ENCODE results near the gene TRMT1L. TPM values are rescaled to one million over a fixed set of nuclear protein-coding genes. Genes with fewer than 3 reads are reported as not detected.

The TRMT1L gene
- total and polyA plus RNA-seq, 2 experiments from 2014 or later, result 18.3 to 28.3 TPM

GRCh38 chr1:185096531-185096930 is 60.2 kb downstream of the TRMT1L start:
- no peaks in the 10 kb centered on the region for H3K4me1 ChIP-seq (ENCODE audit: low read depth)
- H3K36me3 ChIP-seq, result peaks cover 18% of the 10 kb centered on the region
- TF ChIP-seq CTCF (IDR thresholded peaks at IDR 0.05; ENCODE audit: low read depth, low read length), result no peak
- H3K27ac ChIP-seq, result no peak overlapping the region
- H3K4me3 ChIP-seq, result no peak overlapping the region
- no peaks in the 10 kb centered on the region for H3K27me3 ChIP-seq
- no peak for DNase-seq (ENCODE audit: low read depth in 1 of 2, low spot score in 1 of 2)
- no peaks in the 10 kb centered on the region for H3K9me3 ChIP-seq (ENCODE audit: low read depth)

- no peak for DNase-seq (ENCODE audit: low read depth in 1 of 2, low spot score in 1 of 2)
- H3K4me1 ChIP-seq (ENCODE audit: low read depth), result no peaks in the 10 kb centered on the region
- H3K9me3 ChIP-seq (ENCODE audit: low read depth), result no peaks in the 10 kb centered on the region
- TF ChIP-seq CTCF (IDR thresholded peaks at IDR 0.05; ENCODE audit: low read depth, low read length), result no peak
- H3K27me3 ChIP-seq, result no peaks in the 10 kb centered on the region
- no peak overlapping the region for H3K4me3 ChIP-seq
- H3K27ac ChIP-seq, result no peak overlapping the region
- peaks cover 17% of the 10 kb centered on the region for H3K36me3 ChIP-seq
These were observed 62.0 kb downstream of the TRMT1L start for GRCh38 chr1:185094761-185095160.

GRCh38 chr1:185091480-185091879 is 65.3 kb downstream of the TRMT1L start:
- H3K27ac ChIP-seq, result no peak overlapping the region
- H3K9me3 ChIP-seq (ENCODE audit: low read depth), result no peaks in the 10 kb centered on the region
- H3K4me1 ChIP-seq (ENCODE audit: low read depth), result no peaks in the 10 kb centered on the region
- no peaks in the 10 kb centered on the region for H3K27me3 ChIP-seq
- DNase-seq (ENCODE audit: low read depth in 1 of 2, low spot score in 1 of 2), result no peak
- peaks cover 20% of the 10 kb centered on the region for H3K36me3 ChIP-seq
- H3K4me3 ChIP-seq, result no peak overlapping the region
- no peak for TF ChIP-seq CTCF (IDR thresholded peaks at IDR 0.05; ENCODE audit: low read depth, low read length)

GRCh38 chr1:185087746-185088145 is 69.0 kb downstream of the TRMT1L start:
- TF ChIP-seq CTCF (IDR thresholded peaks at IDR 0.05; ENCODE audit: low read depth, low read length), result no peak
- Histone ChIP-seq H3K9me3 (ENCODE audit: low read depth) (no peaks in the 10 kb centered on the region), H3K4me3 (no peak overlapping the region), H3K36me3 (peaks cover 9% of the 10 kb centered on the region), H3K4me1 (ENCODE audit: low read depth) (no peaks in the 10 kb centered on the region), H3K27me3 (no peaks in the 10 kb centered on the region), H3K27ac (no peak overlapping the region)
- no peak for DNase-seq (ENCODE audit: low read depth in 1 of 2, low spot score in 1 of 2)

GRCh38 chr1:185087101-185087500 is 69.7 kb downstream of the TRMT1L start:
- no peaks in the 10 kb centered on the region for H3K9me3 ChIP-seq (ENCODE audit: low read depth)
- H3K4me1 ChIP-seq (ENCODE audit: low read depth), result no peaks in the 10 kb centered on the region
- H3K27ac ChIP-seq, result no peak overlapping the region
- H3K27me3 ChIP-seq, result no peaks in the 10 kb centered on the region
- peaks cover 8% of the 10 kb centered on the region for H3K36me3 ChIP-seq
- no peak for TF ChIP-seq CTCF (IDR thresholded peaks at IDR 0.05; ENCODE audit: low read depth, low read length)
- H3K4me3 ChIP-seq, result no peak overlapping the region
- no peak for DNase-seq (ENCODE audit: low read depth in 1 of 2, low spot score in 1 of 2)

- no peaks in the 10 kb centered on the region for H3K9me3 ChIP-seq (ENCODE audit: low read depth)
- H3K27me3 ChIP-seq, result no peaks in the 10 kb centered on the region
- no peak for TF ChIP-seq CTCF (IDR thresholded peaks at IDR 0.05; ENCODE audit: low read depth, low read length)
- no peak overlapping the region for H3K4me3 ChIP-seq
- peaks cover 8% of the 10 kb centered on the region for H3K36me3 ChIP-seq
- no peak overlapping the region for H3K27ac ChIP-seq
- H3K4me1 ChIP-seq (ENCODE audit: low read depth), result no peaks in the 10 kb centered on the region
- no peak for DNase-seq (ENCODE audit: low read depth in 1 of 2, low spot score in 1 of 2)
These were observed 72.9 kb downstream of the TRMT1L start for GRCh38 chr1:185083818-185084217.

All from cardiac muscle cell (in vitro differentiated cells and primary cell).